ENCODE data around the gene SMIM7. TPM values are rescaled to one million over a fixed set of nuclear protein-coding genes. Genes with fewer than 3 reads are reported as not detected.

The SMIM7 gene
- total RNA-seq, 1 donor from 2014 or later = 37.9 TPM

- DNase-seq (ENCODE audit: low spot score) = no peak
These were observed 35.7 kb downstream of the SMIM7 start for GRCh38 chr19:16624236-16624635.

GRCh38 chr19:16623576-16623975 is 36.4 kb downstream of the SMIM7 start:
- ATAC-seq (no peak), DNase-seq (ENCODE audit: low spot score) (no peak)

More at GRCh38 chr19:16624236-16624635, 35.7 kb downstream of the SMIM7 start:
- no peak for ATAC-seq

- DNase-seq (ENCODE audit: low spot score) (no peak), ATAC-seq (no peak)
These were observed 36.9 kb downstream of the SMIM7 start for GRCh38 chr19:16623066-16623465.

- DNase-seq (ENCODE audit: low spot score) (no peak), ATAC-seq (no peak)
These were observed 38.7 kb downstream of the SMIM7 start for GRCh38 chr19:16621165-16621800.

DNA sequence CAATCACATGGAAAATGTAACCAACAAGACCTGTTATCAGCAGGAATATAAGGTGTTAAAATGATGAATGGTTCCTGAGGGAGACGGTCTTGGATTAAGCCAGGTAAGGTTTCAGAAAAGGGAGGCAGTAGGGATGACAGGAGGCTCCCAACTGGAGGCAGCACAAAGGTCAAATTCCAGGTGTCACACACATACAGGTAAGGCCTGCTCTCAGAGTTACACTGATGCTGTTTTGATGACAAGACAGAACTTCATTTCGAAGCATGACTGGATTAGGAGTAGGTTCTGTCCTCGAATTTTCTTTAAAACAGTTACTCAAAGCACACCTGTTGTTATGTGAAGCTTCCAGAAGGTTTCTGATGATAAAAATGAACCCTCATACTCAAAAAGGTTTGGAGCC is 39.4 kb downstream of the SMIM7 start:
- no peak for DNase-seq (ENCODE audit: low spot score)
- ATAC-seq = peak; percentile 23

- DNase-seq (ENCODE audit: low spot score) = no peak
- no peak for ATAC-seq
These were observed 39.9 kb downstream of the SMIM7 start for GRCh38 chr19:16620018-16620417.

- ATAC-seq = peak; percentile 57
- no peak for DNase-seq (ENCODE audit: low spot score)
These were observed 40.5 kb downstream of the SMIM7 start for GRCh38 chr19:16619457-16619856.

DNA sequence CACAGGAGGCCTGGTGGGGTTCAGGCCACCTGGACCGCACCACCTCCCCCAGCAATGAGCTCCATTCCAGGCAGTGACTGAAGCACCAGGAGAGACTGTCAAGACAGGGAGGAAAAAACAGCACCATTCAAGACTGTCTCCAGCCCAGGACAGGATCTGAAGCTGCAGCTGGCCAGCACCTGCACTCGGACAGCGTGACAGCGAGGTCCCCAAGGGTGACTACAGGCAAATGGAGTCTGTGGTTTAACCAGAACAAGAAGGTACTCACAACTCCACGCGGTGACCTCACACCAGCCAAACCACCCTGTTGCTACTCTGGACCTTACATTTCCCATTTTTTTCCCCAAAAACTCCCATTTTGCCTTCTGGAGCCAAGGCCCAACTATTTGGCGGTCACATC is 41.7 kb downstream of the SMIM7 start:
- DNase-seq (ENCODE audit: low spot score) = no peak

GRCh38 chr19:16615808-16616207 is 44.1 kb downstream of the SMIM7 start:
- DNase-seq (ENCODE audit: low spot score) (no peak), ATAC-seq (no peak)

More for the DNA sequence above, 41.7 kb downstream of the SMIM7 start:
- no peak for ATAC-seq

- ATAC-seq = no peak
These were observed 45.0 kb downstream of the SMIM7 start for GRCh38 chr19:16614941-16615340.

DNA sequence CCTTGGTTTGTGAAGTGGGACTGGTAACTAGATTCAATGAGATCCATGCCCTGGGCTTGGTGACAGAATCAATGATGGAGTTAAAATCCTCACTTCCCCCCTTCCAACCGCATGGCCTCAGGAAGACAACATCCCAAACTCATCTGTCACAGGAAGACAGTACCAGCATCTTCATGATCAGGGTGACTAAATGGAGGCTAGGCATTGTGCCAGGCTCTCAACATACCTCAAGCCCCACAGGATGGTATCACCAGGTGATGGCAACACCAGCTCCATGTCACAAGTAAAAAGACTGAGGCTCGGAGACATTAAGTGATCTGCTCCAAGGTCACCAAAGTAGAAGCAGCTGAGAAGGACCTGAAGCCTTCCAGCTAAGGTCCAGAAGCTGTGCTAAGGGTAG is 46.1 kb downstream of the SMIM7 start:
- no peak for ATAC-seq
- DNase-seq (ENCODE audit: low spot score) = no peak

More at GRCh38 chr19:16614941-16615340, 45.0 kb downstream of the SMIM7 start:
- no peak for DNase-seq (ENCODE audit: low spot score)

GRCh38 chr19:16612636-16613035 is 47.3 kb downstream of the SMIM7 start:
- DNase-seq (ENCODE audit: low spot score) (no peak), ATAC-seq (no peak)

DNA sequence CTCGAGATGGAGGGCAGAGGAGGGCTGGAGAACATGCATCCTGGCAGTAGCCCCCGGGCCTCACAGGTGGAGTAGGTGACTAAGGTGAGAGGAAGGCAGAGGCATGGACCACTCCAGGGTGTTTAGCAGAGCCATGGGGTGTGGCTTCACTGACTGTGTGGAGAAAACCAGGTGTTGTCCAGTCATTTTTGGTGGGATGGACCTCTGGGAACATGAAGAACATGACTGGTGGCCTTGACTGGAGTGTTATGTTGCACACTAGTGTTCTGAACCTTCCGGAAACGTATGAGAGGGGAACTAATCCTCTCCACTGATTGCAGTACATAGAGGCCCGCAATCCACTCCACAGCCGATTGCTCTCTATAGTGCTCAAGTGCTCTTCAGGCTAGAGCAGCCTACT is 48.8 kb downstream of the SMIM7 start:
- ATAC-seq (no peak), DNase-seq (ENCODE audit: low spot score) (no peak)

- DNase-seq (ENCODE audit: low spot score) (no peak), ATAC-seq (no peak)
These were observed 50.3 kb downstream of the SMIM7 start for GRCh38 chr19:16609511-16610200.

DNA sequence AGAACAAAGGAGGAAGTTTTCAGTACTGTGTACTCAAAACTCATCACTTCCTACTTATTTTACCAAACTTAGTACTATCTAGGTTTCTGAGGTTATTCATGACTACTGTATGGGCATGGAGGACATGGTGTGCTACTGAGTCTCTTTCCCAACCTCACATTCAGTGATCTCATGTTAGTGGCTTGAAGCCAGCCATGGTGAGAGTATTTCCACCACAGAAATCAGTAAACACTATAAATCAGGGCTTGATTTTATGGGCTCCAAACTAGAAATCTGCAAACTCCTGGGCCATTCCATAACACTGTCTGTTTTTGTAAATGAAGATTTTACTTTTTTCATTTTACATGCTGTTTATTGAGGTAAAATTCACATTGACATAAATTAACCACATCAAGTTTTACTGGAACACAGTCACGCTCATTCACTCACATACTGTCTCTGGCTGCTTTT is 51.6 kb downstream of the SMIM7 start:
- peak; percentile 71 for ATAC-seq
- no peak for DNase-seq (ENCODE audit: low spot score)

DNA sequence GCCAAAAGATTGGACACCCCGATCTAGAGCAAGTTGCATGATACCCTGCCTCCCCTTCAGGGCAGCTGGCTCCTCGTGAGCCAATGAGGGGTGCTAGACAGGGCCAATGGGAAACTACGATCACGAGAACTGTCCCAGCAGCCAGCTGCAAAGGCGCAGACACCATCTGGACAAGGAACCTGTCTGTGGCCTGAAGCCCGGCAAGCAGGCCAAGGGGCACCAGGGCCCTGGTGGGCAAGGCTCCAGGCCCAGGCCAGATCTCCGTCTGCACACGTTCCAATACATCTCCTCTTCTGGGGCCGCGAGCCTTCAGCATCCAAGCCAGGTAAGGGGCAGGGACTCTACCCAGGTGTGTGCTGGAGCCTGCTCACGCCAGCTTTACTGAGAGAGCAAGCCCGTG is 52.1 kb downstream of the SMIM7 start:
- DNase-seq (ENCODE audit: low spot score) = no peak
- no peak for ATAC-seq

GRCh38 chr19:16605553-16605994 is 54.4 kb downstream of the SMIM7 start:
- peak; percentile 35 for ATAC-seq
- DNase-seq (ENCODE audit: low spot score) = no peak

- DNase-seq (ENCODE audit: low spot score) = no peak
- ATAC-seq = no peak
These were observed 54.8 kb downstream of the SMIM7 start for GRCh38 chr19:16605115-16605514.

GRCh38 chr19:16604615-16605014 is 55.3 kb downstream of the SMIM7 start:
- ATAC-seq (no peak), DNase-seq (ENCODE audit: low spot score) (no peak)

GRCh38 chr19:16603090-16603489 is 56.9 kb downstream of the SMIM7 start:
- DNase-seq (ENCODE audit: low spot score) (no peak), ATAC-seq (no peak)

DNA sequence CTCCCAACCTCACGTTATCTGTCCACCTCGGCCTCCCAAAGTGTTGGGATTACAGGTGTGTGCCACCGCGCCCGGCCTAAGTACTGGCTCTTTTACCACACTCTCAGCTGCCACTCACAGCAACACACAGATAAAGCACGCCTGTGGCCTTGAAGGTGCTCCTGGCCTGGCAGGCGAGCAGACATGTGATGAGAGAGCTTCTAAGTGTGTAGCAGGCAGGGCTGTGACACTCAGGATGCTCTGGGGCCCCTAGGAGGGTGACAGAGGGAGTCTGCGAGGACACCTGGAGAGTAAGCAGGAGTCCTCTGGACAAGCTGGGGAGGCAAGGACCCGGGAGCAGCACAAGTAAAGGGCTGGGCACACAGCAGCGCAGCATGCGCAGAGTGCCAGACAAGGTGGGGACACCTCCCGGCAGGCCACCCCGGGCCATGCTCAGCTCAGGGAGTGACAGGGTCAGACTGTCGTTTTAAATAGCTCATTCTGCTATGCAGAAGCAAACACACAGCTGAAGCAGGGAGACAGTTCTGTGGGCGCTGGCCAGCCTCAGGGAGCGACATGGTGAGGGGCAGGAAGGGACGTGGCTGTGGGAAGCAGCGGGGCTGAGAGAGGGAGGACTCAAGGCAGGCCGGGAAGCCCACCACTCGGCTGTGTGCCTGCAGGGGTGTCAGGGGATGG is 58.4 kb downstream of the SMIM7 start:
- ATAC-seq (no peak), DNase-seq (ENCODE audit: low spot score) (no peak)

DNA sequence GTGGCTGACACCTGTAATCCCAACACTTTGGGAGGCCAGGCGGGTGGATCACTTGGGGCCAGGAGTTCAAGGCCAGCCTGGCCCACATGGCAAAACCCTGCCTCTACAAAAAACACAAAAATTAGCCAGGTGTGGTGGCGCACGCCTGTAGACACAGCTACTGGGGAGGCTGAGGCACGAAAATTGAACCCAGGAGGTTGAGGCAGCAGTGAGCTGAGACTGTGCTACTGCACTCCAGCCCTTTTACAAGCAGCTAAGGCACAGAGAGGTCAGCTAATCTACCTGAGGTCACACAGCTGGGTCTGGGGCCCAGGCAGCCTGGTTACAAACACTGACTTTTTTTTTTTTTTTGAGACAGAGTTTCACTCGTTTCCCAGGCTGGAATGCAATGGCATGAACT is 59.1 kb downstream of the SMIM7 start:
- ATAC-seq = no peak
- DNase-seq (ENCODE audit: low spot score) = no peak
